Caco-2 (cell line): ENCODE data around the gene ATPAF1. TPM values are rescaled to one million over a fixed set of nuclear protein-coding genes. Genes with fewer than 3 reads are reported as not detected.

Experiments
- BruUV-seq: library from RNA; stranded (reverse); fragments of 400-500 nt; replicated peaks from 2 replicates; lab custom pipeline; 2021; lab: Mats Ljungman, UMichigan
- CTCF ChIA-PET: fragments of 300-600 bp; sonication (Branson Sonifier 250); formaldehyde crosslinking; loops from one replicate; lab custom pipeline; 2022; ENCODE audit warnings: antibody characterized with exemption; lab: Charles Lee
- POLR2A ChIA-PET: fragments of 300-600 bp; sonication (Branson Sonifier 250); formaldehyde crosslinking; loops from one replicate; lab custom pipeline; 2022; ENCODE audit warnings: antibody characterized with exemption; lab: Charles Lee
- DNase-seq, 2 experiments: peaks; one replicate each; pipeline versions ENCODE4 v3.0.0 to v3.0.0-alpha.2; 2020 to 2022
- H3K27me3 ChIP-seq: replicated peaks from 2 replicates; pipeline ENCODE4 v1.6.0; 2011; ENCODE audit warnings: low read length; ENCODE audit not compliant: control insufficient read depth, insufficient read depth
- H3K36me3 ChIP-seq: 2 replicates; pipeline ENCODE4 v1.5.1; 2011; ENCODE audit warnings: low read length; ENCODE audit not compliant: control insufficient read depth, insufficient read depth
- H3K4me1 ChIP-seq: fragments of 250-450 bp; sonication (Bioruptor Pico); 2 replicates; pipeline ENCODE4 v1.5.1; 2020; ENCODE audit warnings: mild to moderate bottlenecking
- H3K4me3 ChIP-seq: 2 replicates; pipeline ENCODE4 v1.5.1; 2011; ENCODE audit warnings: low read depth, mild to moderate bottlenecking, control low read depth, low read length
- H3K9me3 ChIP-seq: fragments of 250-450 bp; sonication (Bioruptor Pico); 2 replicates; pipeline ENCODE4 v1.5.1; 2020; ENCODE audit warnings: mild to moderate bottlenecking, moderate library complexity
- H3K27ac Mint-ChIP-seq: one replicate; pipeline ENCODE4 v1.8.0; 2022; ENCODE audit warnings: mixed read lengths; ENCODE audit not compliant: unreplicated experiment
- H3K27me3 Mint-ChIP-seq: one replicate; pipeline ENCODE4 v1.8.0; 2022; ENCODE audit warnings: mixed read lengths; ENCODE audit not compliant: insufficient read depth, unreplicated experiment
- H3K36me3 Mint-ChIP-seq: one replicate; pipeline ENCODE4 v1.8.0; 2022; ENCODE audit warnings: mild to moderate bottlenecking, mixed read lengths; ENCODE audit not compliant: insufficient read depth, unreplicated experiment
- H3K4me1 Mint-ChIP-seq: one replicate; pipeline ENCODE4 v1.8.0; 2022; ENCODE audit warnings: low read depth, mixed read lengths; ENCODE audit not compliant: unreplicated experiment
- H3K4me3 Mint-ChIP-seq: one replicate; pipeline ENCODE4 v1.8.0; 2022; ENCODE audit warnings: mild to moderate bottlenecking, moderate library complexity, mixed read lengths; ENCODE audit not compliant: unreplicated experiment
- H3K9me3 Mint-ChIP-seq: one replicate; pipeline ENCODE4 v1.8.0; 2022; ENCODE audit warnings: mixed read lengths; ENCODE audit not compliant: unreplicated experiment
- CTCF ChIP-seq, 2 experiments: fragments of 200-600 bp in 1 of 2; IDR thresholded peaks; 1 replicate in 1 of 2; 2 replicates in 1 of 2; pipeline versions ENCODE4 v1.5.1 to v1.8.0; 2011 to 2022; ENCODE audit warnings: antibody characterized with exemption in 1 of 2, control low read depth in 1 of 2, inconsistent platforms in 1 of 2, low read depth in 1 of 2, low read length in 1 of 2, mild to moderate bottlenecking in 1 of 2, moderate library complexity in 1 of 2; ENCODE audit not compliant: insufficient read depth in 1 of 2, severe bottlenecking in 1 of 2, unreplicated experiment in 1 of 2
- intact Hi-C: fragments of 100-400 bp; cut with micrococcal nuclease; formaldehyde crosslinking; loops from one replicate; pipeline ENCODE4 v1.10.0; 2022; ENCODE audit not compliant: unreplicated experiment
- total RNA-seq: library from RNA; stranded (reverse); gene quantifications from 2 replicates; pipeline ENCODE4 v1.2.3, GENCODE V29; 2022

Gene ATPAF1
- total RNA-seq, 1 experiment from 2014 or later: 31.7 TPM

GRCh38 chr1:46692811-46693770, 24.9 kb upstream of the ATPAF1 start:
- DNase-seq: no peak
- no peak for TF ChIP-seq CTCF (IDR thresholded peaks at IDR 0.05; ENCODE audit: insufficient read depth in 1 of 2, low read depth in 1 of 2, low read length in 1 of 2, severe bottlenecking in 1 of 2, unreplicated experiment in 1 of 2)
- intact Hi-C loops: no loop called here
- Mint-ChIP-seq H3K27ac (no peak overlapping the region), H3K27me3 (no peaks in the 10 kb centered on the region), H3K4me3 (no peak overlapping the region), H3K4me1 (peaks cover 6% of the 10 kb centered on the region), H3K9me3 (no peaks in the 10 kb centered on the region), H3K36me3 (peaks cover 35% of the 10 kb centered on the region)
- H3K27me3 ChIP-seq: no peaks in the 10 kb centered on the region
- ChIA-PET CTCF (no interaction called here), POLR2A (no interaction called here)
- H3K4me1 ChIP-seq: no peaks in the 10 kb centered on the region
- no peak overlapping the region for H3K4me3 ChIP-seq
- H3K9me3 ChIP-seq: no peaks in the 10 kb centered on the region
- H3K36me3 ChIP-seq: no peaks in the 10 kb centered on the region; the same call in none of the 2 replicates
- BruUV-seq: no TSS peak

GRCh38 chr1:46691997-46692790, 24.0 kb upstream of the ATPAF1 start:
- no peak overlapping the region for H3K4me3 Mint-ChIP-seq
- peaks cover 6% of the 10 kb centered on the region for H3K4me1 Mint-ChIP-seq
- H3K27me3 Mint-ChIP-seq: no peaks in the 10 kb centered on the region
- Histone ChIP-seq H3K9me3 (no peaks in the 10 kb centered on the region), H3K4me1 (no peaks in the 10 kb centered on the region), H3K4me3 (no peak overlapping the region), H3K27me3 (no peaks in the 10 kb centered on the region), H3K36me3 (no peaks in the 10 kb centered on the region; the same call in none of the 2 replicates)
- ChIA-PET POLR2A (no interaction called here), CTCF (no interaction called here)
- H3K36me3 Mint-ChIP-seq: peaks cover 35% of the 10 kb centered on the region
- no peaks in the 10 kb centered on the region for H3K9me3 Mint-ChIP-seq
- no peak for TF ChIP-seq CTCF (IDR thresholded peaks at IDR 0.05; ENCODE audit: insufficient read depth in 1 of 2, low read depth in 1 of 2, low read length in 1 of 2, severe bottlenecking in 1 of 2, unreplicated experiment in 1 of 2)
- no TSS peak for BruUV-seq
- DNase-seq: no peak
- intact Hi-C loops: no loop called here
- no peak overlapping the region for H3K27ac Mint-ChIP-seq

- no peaks in the 10 kb centered on the region for H3K9me3 Mint-ChIP-seq
- H3K27ac Mint-ChIP-seq: no peak overlapping the region
- Histone ChIP-seq H3K36me3 (no peaks in the 10 kb centered on the region; the same call in 1 of the 2 replicates), H3K27me3 (no peaks in the 10 kb centered on the region), H3K9me3 (no peaks in the 10 kb centered on the region), H3K4me1 (no peaks in the 10 kb centered on the region), H3K4me3 (no peak overlapping the region)
- ChIA-PET POLR2A (no interaction called here), CTCF (no interaction called here)
- peaks cover 6% of the 10 kb centered on the region for H3K4me1 Mint-ChIP-seq
- no TSS peak for BruUV-seq
- TF ChIP-seq CTCF (IDR thresholded peaks at IDR 0.05; ENCODE audit: insufficient read depth in 1 of 2, low read depth in 1 of 2, low read length in 1 of 2, severe bottlenecking in 1 of 2, unreplicated experiment in 1 of 2): no peak
- no peaks in the 10 kb centered on the region for H3K27me3 Mint-ChIP-seq
- intact Hi-C loops: no loop called here
- no peak overlapping the region for H3K4me3 Mint-ChIP-seq
- peaks cover 38% of the 10 kb centered on the region for H3K36me3 Mint-ChIP-seq
- no peak for DNase-seq
Observed at GRCh38 chr1:46690931-46691421, 22.8 kb upstream of the ATPAF1 start.
